Activated CD4-positive, CD25-positive, alpha-beta regulatory T cell treated with anti-CD3 and anti-CD28 coated beads, Interleukin-2, amount 50 U/mL, for 24 hours (primary cell): ENCODE results near the gene CD3G.
"Not testable (repeated sequence)": the region's sequence is repeated elsewhere in the genome, so short reads cannot be mapped to it uniquely, and the experiment has no call there.

Source experiments
- ATAC-seq, 2 donors: fragments of 150-1000 bp; cut with Tn5 transposase; one replicate each; pipeline ENCODE4 v1.10.0; 2021; ENCODE audit warnings: mild to moderate bottlenecking in 1 of 2, moderate library complexity in 1 of 2

Gene CD3G

GRCh38 chr11:118380571-118380970 is 36.4 kb downstream of the CD3G start:
- ATAC-seq = no peak

GRCh38 chr11:118382954-118383353 is 38.8 kb downstream of the CD3G start:
- ATAC-seq = no peak

- ATAC-seq = no peak
Observed at GRCh38 chr11:118383657-118384056, 39.5 kb downstream of the CD3G start.

GRCh38 chr11:118396097-118396501 is 52.0 kb downstream of the CD3G start:
- ATAC-seq = no peak

- no peak for ATAC-seq
Observed at GRCh38 chr11:118397448-118397847, 53.3 kb downstream of the CD3G start.

GRCh38 chr11:118398791-118399559 is 54.8 kb downstream of the CD3G start:
- ATAC-seq = peak; percentile 86

GRCh38 chr11:118401151-118401879 is 57.2 kb downstream of the CD3G start, which contains the start of gene ATP5MG:
TSS of gene ATP5MG (plus strand) at chr11:118401606. CDS start at chr11:118401666, 60 bp downstream.
- ATAC-seq = peak; percentile 61 to 69

GRCh38 chr11:118401880-118402590 is 57.9 kb downstream of the CD3G start:
- peak in 1 of 2 donors; percentile 4 for ATAC-seq

- ATAC-seq = not testable (repeated sequence)
Observed at GRCh38 chr11:118402594-118402993, 58.5 kb downstream of the CD3G start.
